HG02623 (cell line): ENCODE measurements around the gene MORC2.

ENCODE experiments used
- ATAC-seq: cut with Tn5 transposase; IDR thresholded peaks from one replicate; pipeline ENCODE4 v1.9.1; 2021; ENCODE audit warnings: moderate library complexity; ENCODE audit not compliant: unreplicated experiment

The MORC2 gene

GRCh38 chr22:30875481-30876215, 92.9 kb downstream of the MORC2 start:
- ATAC-seq, result no peak
